GM12892 (cell line): ENCODE measurements around the gene MAPK12.
"Not testable (repeated sequence)": the region's sequence is repeated elsewhere in the genome, so short reads cannot be mapped to it uniquely, and the experiment has no call there.

Experiments used
- POLR2A ChIP-seq: IDR thresholded peaks from 2 replicates; pipeline ENCODE4 v1.6.1; 2011; ENCODE audit warnings: low read depth, low read length, control low read depth
- POLR2AphosphoS5 ChIP-seq: IDR thresholded peaks from 2 replicates; pipeline ENCODE4 v1.6.1; 2011; ENCODE audit warnings: low read depth, low read length, control low read depth
- TAF1 ChIP-seq: IDR thresholded peaks from 2 replicates; pipeline ENCODE4 v1.6.1; 2011; ENCODE audit warnings: low read depth, mild to moderate bottlenecking, control low read depth, low read length, borderline replicate concordance

DNA sequence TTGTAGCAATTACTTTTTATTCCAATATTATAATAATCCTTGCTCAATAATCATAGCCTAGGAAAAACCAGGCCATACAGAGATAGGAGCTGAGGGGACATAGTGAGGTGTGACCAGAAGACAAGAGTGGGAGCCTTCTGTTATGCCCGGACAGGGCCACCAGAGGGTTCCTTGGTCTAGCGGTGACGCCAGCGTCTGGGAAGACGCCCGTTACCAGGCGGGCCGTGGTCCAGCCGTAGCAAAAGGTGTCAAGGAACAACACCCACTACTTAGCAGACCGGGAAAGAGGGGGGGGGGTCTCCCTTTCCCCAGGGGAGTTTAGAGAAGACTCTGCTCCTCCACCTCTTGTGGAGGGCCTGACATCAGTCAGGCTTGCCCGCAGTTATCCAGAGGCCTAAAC is 11.9 kb upstream of the MAPK12 start:
- not testable (repeated sequence) for TF ChIP-seq TAF1, POLR2AphosphoS5, POLR2A
